H1 (cell line): Measurements from ENCODE around the gene KIF23. TPM values are rescaled to one million over a fixed set of nuclear protein-coding genes. Genes with fewer than 3 reads are reported as not detected.

ENCODE experiments used
- BRCA1 ChIP-seq: IDR thresholded peaks from 2 replicates; pipeline ENCODE4 v1.6.1; 2012; ENCODE audit warnings: low read depth, low read length, improper control_type of control experiment
- CHD2 ChIP-seq: IDR thresholded peaks from 2 replicates; pipeline ENCODE4 v1.6.1; 2012; ENCODE audit warnings: low read length, improper control_type of control experiment
- EGR1 ChIP-seq: IDR thresholded peaks from 2 replicates; pipeline ENCODE4 v1.6.1; 2011; ENCODE audit warnings: low read depth, low read length, borderline replicate concordance
- HDAC2 ChIP-seq, 2 experiments: fragments of 300-600 bp in 1 of 2; sonication (generic) in 1 of 2; IDR thresholded peaks; 2 replicates each; pipeline ENCODE4 v1.6.1; 2011 to 2012; ENCODE audit warnings: low read depth in 2 of 2, low read length in 2 of 2, mild to moderate bottlenecking in 2 of 2, moderate library complexity in 2 of 2, borderline replicate concordance in 1 of 2, inconsistent platforms in 1 of 2
- KDM5A ChIP-seq: fragments of 200-600 bp; IDR thresholded peaks from 2 replicates; pipeline ENCODE4 v1.7.1; 2012; ENCODE audit warnings: mild to moderate bottlenecking, low read length, inconsistent platforms, mixed read lengths
- RAD21 ChIP-seq, 2 experiments: IDR thresholded peaks in 1 of 2; conservative IDR thresholded peaks in 1 of 2; 2 replicates each; pipeline ENCODE4 v1.6.1; 2011; ENCODE audit warnings: low read depth in 2 of 2, low read length in 2 of 2, improper control_type of control experiment in 1 of 2, inconsistent platforms in 1 of 2, mild to moderate bottlenecking in 1 of 2, moderate library complexity in 1 of 2
- RFX5 ChIP-seq: IDR thresholded peaks from 2 replicates; pipeline ENCODE4 v1.6.1; 2011; ENCODE audit warnings: low read depth, low read length, improper control_type of control experiment, borderline replicate concordance
- polyA plus RNA-seq, 7 experiments: library from polyadenylated mRNA; depleted of rRNA in 3 of 7; stranded (reverse) in 5 of 7; unstranded in 2 of 7; fragments of >200 nt in 5 of 7; fragments of 200-250 nt in 2 of 7; gene quantifications; 1 replicate in 5 of 7; 2 replicates in 1 of 7; 4 replicates in 1 of 7; pipeline versions ENCODE4 v1.2.1 to v1.2.3, GENCODE V29; 2011 to 2013; ENCODE audit warnings: missing spikeins in 2 of 7, mixed read lengths in 2 of 7
- total RNA-seq: library from RNA; stranded (reverse); fragmentation: NEBNext Ultra II Directional; extraction: Animal tissue kit (Norgen Biotek cat#: 25700); gene quantifications from 2 replicates; pipeline ENCODE4 v1.2.1, GENCODE V29; 2021
- TF ChIP-seq, protein P1 (sequence below): IDR thresholded peaks from 2 replicates; pipeline ENCODE4 v1.6.1; 2011; ENCODE audit warnings: low read length, improper control_type of control experiment

The KIF23 gene
- total and polyA plus RNA-seq, 2 of the 8 experiments (the other 6 are each of a cell fraction or from before 2014, with no cell fraction given) = 26.2 to 77.4 TPM

DNA sequence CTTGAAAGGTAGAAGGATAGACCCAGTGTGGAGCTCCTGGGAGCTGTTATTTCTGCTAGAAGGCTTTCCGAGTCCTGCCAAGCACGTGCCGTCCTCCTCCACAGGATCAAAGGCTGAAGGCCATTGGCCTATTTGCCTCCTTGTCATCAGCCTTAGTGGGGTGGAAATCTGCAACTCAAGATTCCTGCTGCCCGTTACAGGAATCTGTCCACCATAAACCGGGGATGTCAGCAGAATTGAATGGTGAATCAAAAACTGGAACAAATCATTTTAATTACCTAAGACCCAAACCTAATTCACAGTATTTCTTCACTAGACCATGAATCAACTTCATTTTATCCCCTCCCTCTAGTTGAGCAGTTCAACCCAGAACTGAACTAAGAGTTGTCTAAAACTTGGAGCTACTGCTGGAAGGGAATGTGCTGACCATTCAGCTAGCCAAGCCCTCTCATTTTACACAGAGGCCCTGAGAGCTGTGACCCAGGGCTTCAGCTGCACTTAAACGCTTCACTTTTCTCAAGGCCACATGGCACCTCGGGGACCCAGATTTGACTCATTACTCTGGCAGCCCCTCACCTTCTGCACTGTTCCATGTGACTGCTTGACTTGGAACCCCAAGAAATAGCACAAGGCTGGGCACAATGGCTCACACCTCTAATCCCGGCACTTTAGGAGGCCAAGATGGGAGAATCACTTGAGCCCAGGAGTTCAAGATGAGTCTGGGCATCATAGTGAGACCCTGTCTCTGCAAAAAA, 36.8 kb upstream of the KIF23 start (continued):
- TF ChIP-seq KDM5A = no peak
- TF ChIP-seq BRCA1 = no peak
- TF ChIP-seq RAD21 (IDR thresholded peaks at IDR 0.05 in 1 of 2, conservative IDR thresholded peaks at IDR 0.05 in 1 of 2; ENCODE audit: low read depth in 2 of 2, low read length in 2 of 2) = no peak
- TF ChIP-seq CHD2 = no peak
- TF ChIP-seq EGR1 = no peak
- TF ChIP-seq RFX5 = no peak
- no peak for TF ChIP-seq HDAC2 (IDR thresholded peaks at IDR 0.05; ENCODE audit: borderline replicate concordance in 1 of 2, low read depth in 2 of 2, low read length in 2 of 2)
- TF ChIP-seq, protein P1, sequence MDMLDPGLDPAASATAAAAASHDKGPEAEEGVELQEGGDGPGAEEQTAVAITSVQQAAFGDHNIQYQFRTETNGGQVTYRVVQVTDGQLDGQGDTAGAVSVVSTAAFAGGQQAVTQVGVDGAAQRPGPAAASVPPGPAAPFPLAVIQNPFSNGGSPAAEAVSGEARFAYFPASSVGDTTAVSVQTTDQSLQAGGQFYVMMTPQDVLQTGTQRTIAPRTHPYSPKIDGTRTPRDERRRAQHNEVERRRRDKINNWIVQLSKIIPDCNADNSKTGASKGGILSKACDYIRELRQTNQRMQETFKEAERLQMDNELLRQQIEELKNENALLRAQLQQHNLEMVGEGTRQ = no peak
- TF ChIP-seq, all 59 proteins: peak for 0
